A673 (cell line): ENCODE measurements around the gene HTD2.
"Not testable (repeated sequence)": the region's sequence is repeated elsewhere in the genome, so short reads cannot be mapped to it uniquely, and the experiment has no call there.

ENCODE experiments used
- EZH2 ChIP-seq: fragments of 200-600 bp; sonication (generic); IDR thresholded peaks from 2 replicates; pipeline ENCODE4 v1.6.1; 2017; ENCODE audit warnings: borderline replicate concordance, low read depth, mild to moderate bottlenecking, mixed read lengths, antibody characterized with exemption, low read length; ENCODE audit not compliant: poor library complexity, severe bottlenecking
- TF ChIP-seq, protein P1 (sequence below): fragments of 300-800, 200-600 bp; sonication (generic); conservative IDR thresholded peaks from 2 replicates; pipeline ENCODE4 v1.5.1; 2017; ENCODE audit warnings: low read depth, mild to moderate bottlenecking, antibody characterized with exemption, low read length, moderate library complexity, mixed read lengths

DNA sequence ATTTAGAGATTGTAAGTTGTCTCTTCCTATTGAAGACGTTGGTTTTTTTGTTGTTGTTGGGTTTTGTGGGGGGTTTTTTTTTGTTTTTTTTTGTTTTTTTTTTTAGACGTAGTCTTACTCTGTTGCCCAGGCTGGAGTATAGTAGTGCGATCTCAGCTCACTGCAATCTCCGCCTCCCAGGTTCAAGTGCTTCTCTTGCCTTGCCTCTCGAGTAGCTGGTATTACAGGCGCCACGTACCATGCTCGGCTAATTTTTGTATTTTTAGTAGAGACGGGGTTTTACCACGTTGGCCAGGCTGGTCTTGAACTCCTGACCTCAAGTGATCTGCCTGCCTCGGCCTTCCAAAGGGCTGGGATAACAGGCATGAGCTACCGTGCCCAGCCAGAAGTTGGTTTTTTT lies 32.8 kb downstream of the HTD2 start:
- TF ChIP-seq, protein P1, sequence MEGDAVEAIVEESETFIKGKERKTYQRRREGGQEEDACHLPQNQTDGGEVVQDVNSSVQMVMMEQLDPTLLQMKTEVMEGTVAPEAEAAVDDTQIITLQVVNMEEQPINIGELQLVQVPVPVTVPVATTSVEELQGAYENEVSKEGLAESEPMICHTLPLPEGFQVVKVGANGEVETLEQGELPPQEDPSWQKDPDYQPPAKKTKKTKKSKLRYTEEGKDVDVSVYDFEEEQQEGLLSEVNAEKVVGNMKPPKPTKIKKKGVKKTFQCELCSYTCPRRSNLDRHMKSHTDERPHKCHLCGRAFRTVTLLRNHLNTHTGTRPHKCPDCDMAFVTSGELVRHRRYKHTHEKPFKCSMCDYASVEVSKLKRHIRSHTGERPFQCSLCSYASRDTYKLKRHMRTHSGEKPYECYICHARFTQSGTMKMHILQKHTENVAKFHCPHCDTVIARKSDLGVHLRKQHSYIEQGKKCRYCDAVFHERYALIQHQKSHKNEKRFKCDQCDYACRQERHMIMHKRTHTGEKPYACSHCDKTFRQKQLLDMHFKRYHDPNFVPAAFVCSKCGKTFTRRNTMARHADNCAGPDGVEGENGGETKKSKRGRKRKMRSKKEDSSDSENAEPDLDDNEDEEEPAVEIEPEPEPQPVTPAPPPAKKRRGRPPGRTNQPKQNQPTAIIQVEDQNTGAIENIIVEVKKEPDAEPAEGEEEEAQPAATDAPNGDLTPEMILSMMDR = not testable (repeated sequence)
- TF ChIP-seq EZH2 = not testable (repeated sequence)
